Common myeloid progenitor, CD34-positive (primary cell): ENCODE results near the gene CHD6.
A peak's percentile ranks its signal among the peaks of the same experiment; 100 is the strongest.

Experiments used
- CTCF ChIA-PET: fragments of 350-600 bp; sonication (Branson Sonifier 250); formaldehyde crosslinking; loops from one replicate; lab custom pipeline; 2021; ENCODE audit warnings: antibody characterized with exemption; lab: Charles Lee
- POLR2A ChIA-PET: fragments of 350-600 bp; sonication (Branson Sonifier 250); formaldehyde crosslinking; loops from one replicate; lab custom pipeline; 2021; ENCODE audit warnings: antibody characterized with exemption; lab: Charles Lee
- DNase-seq, 3 donors: peaks; one replicate each; pipeline versions ENCODE4 v3.0.0 to v3.0.0-alpha.2; 2013
- H3K27ac ChIP-seq, 2 experiments: 1 replicate in 1 of 2; 2 replicates in 1 of 2; pipeline ENCODE4 v1.7.0; 2013; ENCODE audit warnings: inconsistent platforms in 2 of 2, low read length in 2 of 2, mild to moderate bottlenecking in 2 of 2, low read depth in 1 of 2, moderate library complexity in 1 of 2; ENCODE audit not compliant: severe bottlenecking in 2 of 2, insufficient read depth in 1 of 2, poor library complexity in 1 of 2
- H3K27me3 ChIP-seq, 5 experiments: replicated peaks in 2 of 5; 1 replicate in 3 of 5; 2 replicates in 2 of 5; pipeline versions ENCODE4 v1.6.1 to v1.7.0; 2013; ENCODE audit warnings: low read length in 4 of 5, mild to moderate bottlenecking in 2 of 5, moderate library complexity in 2 of 5, inconsistent platforms in 1 of 5; ENCODE audit not compliant: insufficient read depth in 5 of 5, control insufficient read depth in 4 of 5
- H3K36me3 ChIP-seq, 4 experiments: 1 replicate in 2 of 4; 2 replicates in 2 of 4; pipeline versions ENCODE4 v1.6.1 to v1.7.0; 2013; ENCODE audit warnings: low read length in 3 of 4, control low read depth in 1 of 4, mild to moderate bottlenecking in 1 of 4; ENCODE audit not compliant: control insufficient read depth in 4 of 4, insufficient read depth in 4 of 4
- H3K4me1 ChIP-seq, 4 experiments: 1 replicate in 3 of 4; 2 replicates in 1 of 4; pipeline versions ENCODE4 v1.6.1 to v1.7.1; 2013; ENCODE audit warnings: low read length in 3 of 4, mild to moderate bottlenecking in 3 of 4, control low read depth in 1 of 4, inconsistent platforms in 1 of 4, moderate library complexity in 1 of 4; ENCODE audit not compliant: control insufficient read depth in 4 of 4, insufficient read depth in 4 of 4; ENCODE audit errors: control extremely low read depth in 1 of 4
- H3K4me3 ChIP-seq, 7 experiments: 1 replicate in 4 of 7; 2 replicates in 3 of 7; pipeline versions ENCODE4 v1.5.1 to v1.7.0; 2013; ENCODE audit warnings: mild to moderate bottlenecking in 7 of 7, low read length in 6 of 7, moderate library complexity in 6 of 7, inconsistent platforms in 2 of 7, low read depth in 2 of 7, control low read depth in 1 of 7; ENCODE audit not compliant: insufficient read depth in 4 of 7, control insufficient read depth in 1 of 7; ENCODE audit errors: extremely low read depth in 1 of 7
- H3K9me3 ChIP-seq, 5 experiments: 1 replicate in 4 of 5; 2 replicates in 1 of 5; pipeline versions ENCODE4 v1.6.1 to v1.7.1; 2013; ENCODE audit warnings: low read length in 4 of 5, mild to moderate bottlenecking in 2 of 5, inconsistent platforms in 1 of 5, low read depth in 1 of 5, moderate library complexity in 1 of 5; ENCODE audit not compliant: control insufficient read depth in 4 of 5, insufficient read depth in 2 of 5; ENCODE audit errors: control extremely low read depth in 1 of 5
- WGBS: methylation state at CpG from one replicate; pipeline ENCODE4 v1.1.5; 2013; ENCODE audit not compliant: insufficient coverage; 5-methylcytosine and 5-hydroxymethylcytosine counted together

CHD6 gene

DNA sequence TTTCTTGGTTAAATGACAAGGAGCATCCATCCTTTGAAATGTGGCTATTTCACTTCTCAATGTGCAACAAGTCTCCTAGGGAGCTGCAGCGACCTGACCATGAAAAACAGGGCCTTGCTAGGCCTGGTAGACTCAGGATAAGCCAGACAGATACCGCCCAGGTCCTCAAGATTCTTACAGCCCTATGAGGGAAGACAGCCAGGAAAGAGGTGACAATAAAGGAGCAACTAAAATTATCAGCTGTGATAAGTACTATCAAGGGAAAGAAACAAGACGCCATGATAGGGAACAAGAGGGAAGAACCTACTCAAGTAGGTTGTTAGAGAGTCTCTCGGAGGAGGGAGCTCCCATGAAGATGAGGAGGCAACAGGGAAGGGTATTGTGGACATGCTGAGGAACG lies 200.1 kb downstream of the CHD6 start:
- Histone ChIP-seq H3K36me3 (peaks cover 21 to 95% (median 66%) of the 10 kb centered on the region in 4 experiments), H3K27me3 (no peaks in the 10 kb centered on the region), H3K27ac (no peak overlapping the region), H3K4me3 (no peak overlapping the region), H3K4me1 (no peaks in the 10 kb centered on the region), H3K9me3 (no peaks in the 10 kb centered on the region)
- 92% methylated on average over 5 of the region's 5 CpGs for WGBS
- no peak for DNase-seq
- POLR2A ChIA-PET: no interaction called here
- CTCF ChIA-PET: interaction anchor here (2.8 kb wide), 1 partner anchor 9 kb away, joined by 12 read pairs; no protein-coding TSS in a partner anchor

GRCh38 chr20:41415191-41415590 lies 203.0 kb downstream of the CHD6 start:
- H3K4me1 ChIP-seq: peaks cover 0 to under 1% (median under 1%) of the 10 kb centered on the region in 4 experiments
- ChIA-PET POLR2A (no interaction called here), CTCF (interaction anchor here (2.8 kb wide), 1 partner anchor 12 kb away, joined by 12 read pairs; no protein-coding TSS in a partner anchor)
- H3K27me3 ChIP-seq: no peaks in the 10 kb centered on the region
- H3K27ac ChIP-seq: no peak overlapping the region
- no peaks in the 10 kb centered on the region for H3K9me3 ChIP-seq
- H3K4me3 ChIP-seq: no peak overlapping the region
- no peak for DNase-seq
- WGBS: 96% methylated on average over 6 of the region's 8 CpGs
- peaks cover 16 to 90% (median 62%) of the 10 kb centered on the region in 4 experiments for H3K36me3 ChIP-seq

DNA sequence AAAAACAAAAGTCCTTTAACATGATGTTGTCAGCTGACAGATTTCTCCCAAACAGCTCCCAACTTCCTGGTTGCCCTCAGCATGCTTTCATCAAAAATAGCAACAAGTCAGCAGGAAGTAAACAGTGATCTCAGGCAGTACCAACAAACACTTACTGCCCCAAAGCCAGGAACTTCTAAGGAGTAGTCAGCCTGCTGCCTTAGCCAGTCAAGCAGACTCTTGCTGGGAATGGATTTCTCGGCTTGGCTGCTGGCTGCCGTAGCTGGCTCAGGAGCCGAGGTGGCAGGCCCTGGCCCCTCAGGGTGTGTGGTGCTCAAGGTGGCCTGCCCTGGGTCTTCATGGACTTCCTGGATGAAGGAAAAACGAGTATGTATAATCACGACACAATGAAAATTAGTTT lies 205.0 kb downstream of the CHD6 start:
- H3K4me3 ChIP-seq: no peak overlapping the region
- ChIA-PET CTCF (interaction anchor here (0.6 to 1.7 kb wide), 4 partner anchors 10 to 240 kb away, joined by 3 to 6 read pairs (median 4); no protein-coding TSS in a partner anchor), POLR2A (no interaction called here)
- H3K27ac ChIP-seq: no peak overlapping the region
- no peaks in the 10 kb centered on the region for H3K27me3 ChIP-seq
- WGBS: 95% methylated on average over 3 of the region's 5 CpGs
- peaks cover 14 to 76% (median 58%) of the 10 kb centered on the region in 4 experiments for H3K36me3 ChIP-seq
- no peak for DNase-seq
- H3K9me3 ChIP-seq: no peaks in the 10 kb centered on the region
- peaks cover 6 to 21% (median 18%) of the 10 kb centered on the region in 4 experiments for H3K4me1 ChIP-seq

DNA sequence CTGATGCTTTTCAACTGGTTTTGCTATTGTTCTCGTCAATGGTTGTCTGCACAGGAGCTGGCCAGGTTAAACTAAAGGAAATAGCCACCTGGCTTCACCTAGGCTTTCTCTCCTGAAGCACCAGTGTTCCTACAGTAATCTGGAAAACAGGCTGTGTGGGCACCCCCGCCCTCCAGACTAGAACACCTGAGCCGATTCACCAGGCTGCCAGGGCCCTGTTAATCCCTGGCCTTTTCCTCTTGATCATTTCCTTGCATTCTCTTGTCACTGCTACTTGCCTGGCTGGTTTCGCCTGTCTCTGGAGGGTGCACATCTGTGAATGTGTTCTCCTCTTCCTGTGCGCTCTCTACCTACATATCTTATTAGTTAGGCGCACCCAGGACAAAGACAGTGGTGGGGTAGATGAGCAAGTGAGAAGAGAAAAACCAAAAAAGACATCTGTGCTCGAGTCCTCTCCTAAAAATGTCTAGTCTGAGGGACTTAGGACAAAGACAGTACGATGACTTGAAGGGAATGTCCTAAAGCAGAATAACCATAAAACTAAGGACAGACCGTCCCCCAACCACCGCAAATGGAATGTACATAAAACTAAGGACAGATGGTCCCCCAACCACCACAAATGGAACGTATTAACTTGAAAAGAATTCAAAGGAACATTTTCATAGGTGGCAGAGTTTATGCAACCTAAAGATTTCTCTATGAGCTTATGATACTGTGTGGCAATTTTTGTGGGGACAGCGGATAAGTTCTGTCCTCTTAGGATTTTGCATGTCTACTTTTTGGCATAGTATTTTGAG lies 205.7 kb downstream of the CHD6 start:
- no peaks in the 10 kb centered on the region for H3K27me3 ChIP-seq
- CTCF ChIA-PET: interaction anchor here (0.6 to 4.6 kb wide), 6 partner anchors 8 to 59 kb away, joined by 3 to 19 read pairs (median 7); no protein-coding TSS in a partner anchor
- H3K9me3 ChIP-seq: no peaks in the 10 kb centered on the region
- peaks cover 6 to 26% (median 22%) of the 10 kb centered on the region in 4 experiments for H3K4me1 ChIP-seq
- H3K36me3 ChIP-seq: peaks cover 14 to 73% (median 57%) of the 10 kb centered on the region in 4 experiments
- H3K27ac ChIP-seq: no peak overlapping the region
- no peak overlapping the region for H3K4me3 ChIP-seq
- POLR2A ChIA-PET: no interaction called here
- WGBS: 100% methylated on average over 9 of the region's 12 CpGs
- no peak for DNase-seq

DNA sequence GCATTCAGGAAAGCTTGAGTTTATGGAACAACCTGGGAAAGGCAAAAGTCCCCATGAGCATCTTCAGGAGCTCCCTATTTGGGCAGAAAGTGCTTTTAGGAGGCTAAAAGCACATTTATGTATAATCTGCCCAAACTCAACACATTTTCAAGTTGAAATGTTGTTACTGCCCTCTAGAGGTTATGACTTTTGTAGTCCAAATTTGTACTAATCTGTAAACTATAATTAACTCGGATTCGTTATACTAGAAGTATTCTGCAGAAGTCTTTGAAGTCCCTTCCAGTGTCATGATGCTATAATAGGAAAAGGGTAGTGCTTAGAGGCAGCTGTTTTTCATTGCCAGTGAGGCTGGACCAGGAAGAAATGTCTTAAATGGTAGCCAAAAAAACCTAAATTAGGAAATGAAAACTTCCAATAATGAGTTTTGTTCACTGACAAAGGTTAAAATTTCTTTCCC lies 206.8 kb downstream of the CHD6 start:
- no CpG with 5 or more reads among the region's 2 CpGs for WGBS
- H3K27ac ChIP-seq: no peak overlapping the region
- H3K27me3 ChIP-seq: no peaks in the 10 kb centered on the region
- no peaks in the 10 kb centered on the region for H3K9me3 ChIP-seq
- no peak overlapping the region for H3K4me3 ChIP-seq
- ChIA-PET CTCF (interaction anchor here (0.7 to 4.6 kb wide), 12 partner anchors 9 to 444 kb away, joined by 3 to 19 read pairs (median 3); partner anchors contain the start of gene LPIN3), POLR2A (interaction anchor here (0.7 kb wide), 1 partner anchor 242 kb away, joined by 5 read pairs; no protein-coding TSS in a partner anchor)
- peak; percentile 14 to 44 (median 41) for DNase-seq
- H3K36me3 ChIP-seq: peaks cover 14 to 76% (median 59%) of the 10 kb centered on the region in 4 experiments
- H3K4me1 ChIP-seq: peaks cover 6 to 30% (median 25%) of the 10 kb centered on the region in 4 experiments

GRCh38 chr20:41408986-41409385 lies 209.2 kb downstream of the CHD6 start:
- peak overlapping the region in 3 of 7 experiments; percentile 14 to 52 (median 48) for H3K4me3 ChIP-seq
- WGBS: 0% methylated on average over 6 of the region's 9 CpGs
- ChIA-PET POLR2A (no interaction called here), CTCF (interaction anchor here (1.6 to 4.6 kb wide), 3 partner anchors 11 to 56 kb away, joined by 3 to 19 read pairs (median 4); no protein-coding TSS in a partner anchor)
- H3K27ac ChIP-seq: no peak overlapping the region
- H3K9me3 ChIP-seq: no peaks in the 10 kb centered on the region
- peaks cover 10 to 36% (median 30%) of the 10 kb centered on the region in 4 experiments for H3K4me1 ChIP-seq
- DNase-seq: peak in 2 of 3 donors; percentile 43 to 57
- no peaks in the 10 kb centered on the region for H3K27me3 ChIP-seq
- peaks cover 7 to 76% (median 52%) of the 10 kb centered on the region in 4 experiments for H3K36me3 ChIP-seq
